Measurements from ENCODE around the gene KY. TPM values are rescaled to one million over a fixed set of nuclear protein-coding genes. Genes with fewer than 3 reads are reported as not detected.
"Not testable (repeated sequence)": the region's sequence is repeated elsewhere in the genome, so short reads cannot be mapped to it uniquely, and the experiment has no call there.

Gene KY
- total and polyA plus RNA-seq, 5 donors, result 0.81 to 3.6 (median 1.9) TPM

DNA sequence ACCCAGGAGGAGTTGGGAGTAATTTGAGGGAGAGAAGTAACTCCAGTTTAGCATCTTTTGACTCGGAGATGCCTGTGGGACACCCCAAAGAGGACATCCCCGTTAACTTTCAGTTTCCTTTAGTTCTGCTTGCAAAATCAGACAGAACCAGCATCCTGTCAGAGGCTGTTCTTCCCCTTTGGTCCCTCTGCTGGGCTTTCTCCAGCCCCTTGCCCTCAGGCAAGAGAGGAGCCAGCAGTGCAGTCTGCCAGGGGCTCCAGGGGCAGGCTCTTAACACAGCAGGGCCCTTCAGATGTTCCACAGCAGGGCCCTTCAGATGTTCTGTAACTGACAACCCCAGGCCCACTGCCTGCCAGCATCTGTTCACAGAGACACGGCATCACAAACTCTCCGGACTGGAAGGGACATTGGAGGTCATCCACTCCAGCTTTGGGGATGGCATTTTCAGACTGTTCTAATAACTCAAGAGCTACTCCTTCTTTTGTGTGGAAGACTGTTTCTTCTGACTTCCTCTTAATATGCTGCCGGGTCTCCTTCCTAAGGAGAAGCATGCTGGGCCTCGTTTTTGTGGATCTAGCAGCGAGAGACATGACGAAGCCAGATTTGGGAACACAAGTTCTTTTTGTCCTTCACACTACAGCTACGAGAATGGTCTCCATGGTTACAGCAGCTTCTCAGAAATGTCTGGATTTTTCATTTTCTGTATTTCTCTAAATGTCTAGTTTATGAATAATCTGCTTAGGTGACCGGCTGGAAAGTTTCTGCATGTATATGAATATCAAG, 51.9 kb downstream of the KY start:
- Histone ChIP-seq H3K4me1 (ENCODE audit: control insufficient read depth, insufficient read depth, low read length) (no peaks in the 10 kb centered on the region), H3K9me3 (ENCODE audit: control insufficient read depth, low read length) (no peaks in the 10 kb centered on the region), H3K27ac (ENCODE audit: low read length) (no peak overlapping the region), H3K27me3 (ENCODE audit: control insufficient read depth, insufficient read depth) (no peaks in the 10 kb centered on the region), H3K4me3 (ENCODE audit: low read length) (no peak overlapping the region)
- 60% methylated on average over 10 of the region's 10 CpGs for WGBS
- intact Hi-C loops (cut with DNase I), result no loop called here
- DNase-seq, result no peak
- ATAC-seq, result no peak

DNA sequence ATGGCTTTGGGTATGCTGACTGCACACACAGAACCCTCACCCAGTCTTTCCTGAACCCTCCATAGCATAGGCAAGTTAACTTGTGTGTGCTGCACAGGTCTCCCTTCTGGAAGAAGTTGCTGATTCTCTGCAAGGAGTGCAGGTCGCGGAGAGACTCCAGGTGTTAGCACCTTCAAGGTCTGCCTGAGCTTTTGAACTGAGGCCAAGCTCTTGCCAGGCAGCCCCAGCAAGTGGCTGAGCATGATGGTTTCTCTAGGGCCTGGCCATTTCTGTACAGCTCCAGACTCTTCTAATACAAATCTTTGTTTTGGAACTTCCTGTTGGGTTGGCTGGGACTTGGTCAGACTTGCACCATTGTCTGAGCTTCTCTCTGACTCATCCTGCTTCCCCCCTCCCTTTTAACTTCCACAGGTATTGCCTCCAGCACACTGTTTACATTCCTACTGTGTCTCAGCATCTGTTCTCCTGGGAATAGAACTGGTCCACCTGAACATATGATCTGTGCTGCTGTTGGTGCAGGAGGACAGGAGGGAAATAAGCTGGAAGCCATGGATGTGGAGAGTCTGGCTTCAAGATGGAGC, 53.3 kb downstream of the KY start:
- Histone ChIP-seq H3K9me3 (ENCODE audit: control insufficient read depth, low read length) (no peaks in the 10 kb centered on the region), H3K4me1 (ENCODE audit: control insufficient read depth, insufficient read depth, low read length) (no peaks in the 10 kb centered on the region), H3K27ac (ENCODE audit: low read length) (no peak overlapping the region), H3K27me3 (ENCODE audit: control insufficient read depth, insufficient read depth) (no peaks in the 10 kb centered on the region), H3K4me3 (ENCODE audit: low read length) (no peak overlapping the region)
- DNase-seq (no peak), ATAC-seq (no peak)
- 66% methylated on average over 2 of the region's 2 CpGs for WGBS
- intact Hi-C loops (cut with DNase I), result no loop called here

DNA sequence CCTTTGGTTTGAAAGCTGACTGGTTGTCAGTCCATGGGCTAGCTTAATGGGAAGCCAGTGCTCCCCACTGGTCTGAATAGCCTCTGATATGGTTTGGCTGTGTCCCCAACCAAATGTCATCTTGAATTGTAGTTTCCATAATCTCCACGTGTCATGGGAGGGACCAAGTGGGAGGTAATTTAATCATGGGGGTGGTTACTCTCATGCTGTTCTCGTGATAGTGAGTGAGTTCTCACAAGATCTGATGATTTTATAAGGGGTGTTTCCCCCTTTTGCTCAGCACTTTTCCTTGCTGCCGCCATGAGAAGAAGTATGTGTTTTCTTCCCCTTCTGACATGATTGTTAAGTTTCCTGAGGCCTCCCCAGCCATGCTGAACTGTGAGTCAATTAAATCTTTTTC, 55.8 kb downstream of the KY start:
- H3K27ac ChIP-seq (ENCODE audit: low read length); H3K9me3 ChIP-seq (ENCODE audit: control insufficient read depth, low read length); ATAC-seq; DNase-seq; H3K27me3 ChIP-seq (ENCODE audit: control insufficient read depth, insufficient read depth); H3K4me1 ChIP-seq (ENCODE audit: control insufficient read depth, insufficient read depth, low read length); H3K4me3 ChIP-seq (ENCODE audit: low read length); intact Hi-C loops (cut with DNase I): not testable (repeated sequence)
- 64% methylated on average over 3 of the region's 3 CpGs for WGBS

DNA sequence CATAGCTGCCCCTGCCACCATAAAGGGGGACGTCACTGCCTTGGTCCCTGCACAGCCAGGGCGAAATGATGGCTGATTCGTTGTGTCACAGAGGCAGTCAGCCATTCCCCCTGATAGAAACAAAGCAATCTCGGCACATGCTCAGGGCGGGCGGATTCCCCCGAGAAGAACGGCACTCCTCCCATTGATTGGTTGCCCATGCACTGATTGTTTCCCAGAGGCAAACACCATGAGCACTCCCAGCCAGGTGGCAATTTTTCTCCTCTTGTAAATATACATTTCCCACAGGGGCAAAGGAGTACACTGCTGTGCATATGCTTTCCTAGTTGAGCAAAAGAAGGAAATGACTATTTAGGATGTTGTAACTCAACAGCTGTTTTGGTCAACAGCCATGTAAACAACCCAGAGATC, 56.5 kb downstream of the KY start:
- no peaks in the 10 kb centered on the region for H3K4me1 ChIP-seq (ENCODE audit: control insufficient read depth, insufficient read depth, low read length)
- ATAC-seq, result no peak
- intact Hi-C loops (cut with DNase I), result no loop called here
- no peak overlapping the region for H3K27ac ChIP-seq (ENCODE audit: low read length)
- H3K27me3 ChIP-seq (ENCODE audit: control insufficient read depth, insufficient read depth), result no peaks in the 10 kb centered on the region
- H3K9me3 ChIP-seq (ENCODE audit: control insufficient read depth, low read length), result no peaks in the 10 kb centered on the region
- DNase-seq, result no peak
- WGBS, result 66% methylated on average over 8 of the region's 8 CpGs
- H3K4me3 ChIP-seq (ENCODE audit: low read length), result no peak overlapping the region

DNA sequence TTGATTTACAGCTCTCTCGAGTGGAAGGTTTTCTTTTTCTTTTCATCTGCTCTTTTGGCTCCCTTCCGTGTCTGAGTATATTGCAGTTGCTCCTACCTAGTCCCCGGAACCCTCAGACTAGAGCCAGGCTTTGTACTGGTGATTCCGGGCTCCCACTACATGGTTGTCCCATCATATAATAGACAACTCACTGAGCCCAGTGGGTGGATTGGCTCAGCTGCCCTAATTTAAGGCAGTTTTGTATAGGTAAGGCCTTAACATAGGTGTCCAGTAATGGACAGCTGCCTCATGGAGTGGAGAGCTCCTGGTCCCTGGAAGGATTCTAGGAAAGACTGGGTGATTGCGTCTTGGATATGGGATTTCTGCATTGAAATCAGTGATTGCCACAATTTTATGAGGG, 58.0 kb downstream of the KY start:
- H3K27me3 ChIP-seq (ENCODE audit: control insufficient read depth, insufficient read depth), result no peaks in the 10 kb centered on the region
- 89% methylated on average over 5 of the region's 5 CpGs for WGBS
- ATAC-seq (no peak), DNase-seq (no peak)
- no peaks in the 10 kb centered on the region for H3K4me1 ChIP-seq (ENCODE audit: control insufficient read depth, insufficient read depth, low read length)
- no peaks in the 10 kb centered on the region for H3K9me3 ChIP-seq (ENCODE audit: control insufficient read depth, low read length)
- intact Hi-C loops (cut with DNase I), result no loop called here
- no peak overlapping the region for H3K27ac ChIP-seq (ENCODE audit: low read length)
- no peak overlapping the region for H3K4me3 ChIP-seq (ENCODE audit: low read length)

DNA sequence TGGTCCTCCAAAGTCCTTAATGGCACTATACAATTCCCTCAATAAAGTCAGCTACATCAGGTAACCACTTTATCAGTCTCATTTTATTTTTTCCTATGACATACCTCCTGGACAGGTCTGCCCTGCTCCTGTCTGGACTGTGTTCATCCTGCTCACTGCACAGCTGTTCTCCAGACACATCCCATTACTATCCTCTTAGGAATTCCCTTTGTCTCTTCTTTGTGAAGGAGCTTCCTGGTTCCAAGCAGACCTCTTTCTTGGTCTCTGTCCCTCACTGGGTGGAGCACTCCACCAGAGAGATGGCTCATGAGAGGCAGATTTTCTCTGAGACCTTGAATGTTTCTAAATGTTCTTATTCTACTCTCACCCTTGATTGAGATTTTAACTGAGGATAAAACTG, 60.1 kb downstream of the KY start:
- Histone ChIP-seq H3K27ac (ENCODE audit: low read length) (no peak overlapping the region), H3K9me3 (ENCODE audit: control insufficient read depth, low read length) (no peaks in the 10 kb centered on the region), H3K27me3 (ENCODE audit: control insufficient read depth, insufficient read depth) (no peaks in the 10 kb centered on the region), H3K4me3 (ENCODE audit: low read length) (no peak overlapping the region), H3K4me1 (ENCODE audit: control insufficient read depth, insufficient read depth, low read length) (no peaks in the 10 kb centered on the region)
- DNase-seq, result no peak
- intact Hi-C loops (cut with DNase I), result no loop called here
- ATAC-seq, result no peak

DNA sequence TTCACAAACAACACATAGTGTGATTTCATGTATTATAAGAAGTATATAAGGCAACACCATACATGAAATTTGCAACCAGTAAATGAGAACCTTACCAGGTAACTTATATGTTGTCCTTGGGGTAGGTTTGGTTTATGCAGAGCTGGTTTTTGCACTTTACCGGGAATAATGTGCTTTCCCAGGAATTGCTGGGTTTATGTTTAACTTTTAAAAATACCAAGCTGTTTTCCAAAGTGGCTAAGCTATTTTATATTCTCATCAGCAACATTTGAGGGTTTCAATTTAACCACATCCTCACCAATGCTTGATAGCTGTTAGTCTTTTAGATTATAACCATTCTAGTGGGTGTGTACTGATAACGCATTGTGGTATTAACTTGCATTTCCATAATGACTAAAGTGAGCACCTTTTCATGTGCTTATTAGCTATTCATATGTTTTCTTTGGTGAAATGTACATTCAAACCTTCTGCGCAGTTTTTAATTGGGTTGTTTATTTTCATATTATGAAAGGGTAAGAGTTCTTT, 71.6 kb downstream of the KY start:
- H3K27me3 ChIP-seq (ENCODE audit: control insufficient read depth, insufficient read depth), result no peaks in the 10 kb centered on the region
- H3K4me3 ChIP-seq (ENCODE audit: low read length), result no peak overlapping the region
- DNase-seq, result no peak
- no peaks in the 10 kb centered on the region for H3K9me3 ChIP-seq (ENCODE audit: control insufficient read depth, low read length)
- no peaks in the 10 kb centered on the region for H3K4me1 ChIP-seq (ENCODE audit: control insufficient read depth, insufficient read depth, low read length)
- intact Hi-C loops (cut with DNase I), result no loop called here
- no peak for ATAC-seq
- 96% methylated on average over 3 of the region's 3 CpGs for WGBS
- no peak overlapping the region for H3K27ac ChIP-seq (ENCODE audit: low read length)

DNA sequence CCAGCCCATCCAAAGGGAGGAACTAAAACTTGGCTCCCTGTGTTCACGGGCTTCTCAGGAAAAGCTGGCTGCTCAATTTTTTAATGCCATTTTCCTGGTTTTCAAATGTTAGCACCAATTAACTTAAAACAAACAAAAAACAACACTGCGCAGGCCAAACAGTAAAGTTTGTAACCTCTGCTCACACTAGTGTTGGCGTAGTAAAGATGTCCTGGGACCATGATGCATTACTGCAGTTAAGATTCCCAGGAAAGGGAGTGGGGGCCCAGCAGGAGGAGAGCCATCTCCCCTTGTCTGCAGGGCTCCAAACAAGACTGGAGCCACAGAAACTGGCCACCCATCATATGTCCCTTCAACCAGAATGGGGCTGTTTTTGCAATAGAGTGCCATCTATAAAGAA, 74.0 kb downstream of the KY start:
- no peak for ATAC-seq
- Histone ChIP-seq H3K27me3 (ENCODE audit: control insufficient read depth, insufficient read depth) (no peaks in the 10 kb centered on the region), H3K27ac (ENCODE audit: low read length) (no peak overlapping the region), H3K4me3 (ENCODE audit: low read length) (no peak overlapping the region), H3K4me1 (ENCODE audit: control insufficient read depth, insufficient read depth, low read length) (no peaks in the 10 kb centered on the region), H3K9me3 (ENCODE audit: control insufficient read depth, low read length) (no peaks in the 10 kb centered on the region)
- intact Hi-C loops (cut with DNase I), result no loop called here
- 89% methylated on average over 3 of the region's 3 CpGs for WGBS
- no peak for DNase-seq

DNA sequence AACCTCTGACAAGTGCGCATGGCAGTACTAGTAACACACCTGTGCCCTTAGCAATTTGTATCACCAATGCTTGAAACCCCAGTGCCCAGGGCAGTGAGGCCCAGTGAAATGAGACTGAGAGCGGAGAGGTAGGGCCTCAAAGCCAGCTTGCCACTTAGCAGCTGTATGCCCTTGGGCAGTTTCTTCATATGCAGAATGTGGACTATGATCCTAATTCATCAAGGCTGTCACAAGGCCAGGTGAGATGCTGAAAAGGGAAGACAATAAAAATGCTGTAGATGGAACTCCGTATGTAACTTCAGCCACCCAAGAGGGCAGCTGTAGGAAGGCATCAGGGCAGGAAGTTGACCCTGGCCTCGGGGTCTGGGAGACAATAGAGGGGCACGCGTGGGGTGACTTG, 74.4 kb downstream of the KY start:
- no peak for ATAC-seq
- Histone ChIP-seq H3K9me3 (ENCODE audit: control insufficient read depth, low read length) (no peaks in the 10 kb centered on the region), H3K4me1 (ENCODE audit: control insufficient read depth, insufficient read depth, low read length) (no peaks in the 10 kb centered on the region), H3K27me3 (ENCODE audit: control insufficient read depth, insufficient read depth) (no peaks in the 10 kb centered on the region), H3K27ac (ENCODE audit: low read length) (no peak overlapping the region), H3K4me3 (ENCODE audit: low read length) (no peak overlapping the region)
- DNase-seq, result no peak
- WGBS, result 72% methylated on average over 6 of the region's 6 CpGs
- intact Hi-C loops (cut with DNase I), result no loop called here

DNA sequence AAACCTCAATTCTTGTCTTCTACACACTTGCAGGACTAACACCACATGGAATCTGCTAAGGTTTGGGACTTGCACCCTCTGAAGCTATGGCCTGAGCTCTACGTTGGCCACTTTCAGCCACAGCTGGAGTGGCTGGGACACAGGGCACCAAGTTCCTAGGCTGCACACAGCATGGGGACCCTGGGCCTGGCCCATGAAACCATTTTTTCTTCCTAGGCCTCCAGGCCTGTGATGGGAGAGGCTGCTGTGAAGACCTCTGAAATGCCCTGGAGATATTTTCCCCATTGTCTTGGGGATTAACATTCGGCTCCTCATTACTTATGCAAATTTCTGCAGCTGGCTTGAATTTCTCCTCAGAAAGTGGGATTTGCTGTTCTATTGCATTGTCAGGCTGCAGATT, 80.9 kb downstream of the KY start:
- H3K4me3 ChIP-seq (ENCODE audit: low read length); H3K27ac ChIP-seq (ENCODE audit: low read length); ATAC-seq; H3K4me1 ChIP-seq (ENCODE audit: control insufficient read depth, insufficient read depth, low read length); H3K9me3 ChIP-seq (ENCODE audit: control insufficient read depth, low read length); H3K27me3 ChIP-seq (ENCODE audit: control insufficient read depth, insufficient read depth); DNase-seq; intact Hi-C loops (cut with DNase I): not testable (repeated sequence)
- 88% methylated on average over 2 of the region's 2 CpGs for WGBS

DNA sequence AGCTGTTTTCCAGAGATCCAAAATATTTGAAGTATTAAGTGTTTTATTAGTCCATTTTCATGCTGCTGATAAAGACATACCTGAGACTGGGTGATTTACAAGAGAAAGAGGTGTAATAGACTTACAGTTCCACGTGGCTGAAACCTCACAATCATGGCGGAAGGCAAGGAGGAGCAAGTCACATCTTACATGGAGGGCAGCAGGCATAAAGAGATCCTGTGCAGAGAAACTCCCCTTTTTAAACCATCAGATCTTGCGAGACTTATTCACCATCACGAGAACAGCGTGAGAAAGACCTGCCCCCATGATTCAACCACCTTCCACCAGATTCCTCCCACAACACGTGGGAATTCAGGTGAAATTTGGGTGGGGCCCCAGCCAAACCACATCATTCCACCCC, 82.0 kb downstream of the KY start:
- H3K4me3 ChIP-seq (ENCODE audit: low read length), result no peak overlapping the region
- H3K27me3 ChIP-seq (ENCODE audit: control insufficient read depth, insufficient read depth), result no peaks in the 10 kb centered on the region
- 88% methylated on average over 6 of the region's 6 CpGs for WGBS
- intact Hi-C loops (cut with DNase I), result no loop called here
- H3K27ac ChIP-seq (ENCODE audit: low read length), result no peak overlapping the region
- no peaks in the 10 kb centered on the region for H3K4me1 ChIP-seq (ENCODE audit: control insufficient read depth, insufficient read depth, low read length)
- H3K9me3 ChIP-seq (ENCODE audit: control insufficient read depth, low read length), result no peaks in the 10 kb centered on the region
- ATAC-seq, result no peak
- DNase-seq, result no peak
